ENCODE data around the gene CCND3.

The CCND3 gene

DNA sequence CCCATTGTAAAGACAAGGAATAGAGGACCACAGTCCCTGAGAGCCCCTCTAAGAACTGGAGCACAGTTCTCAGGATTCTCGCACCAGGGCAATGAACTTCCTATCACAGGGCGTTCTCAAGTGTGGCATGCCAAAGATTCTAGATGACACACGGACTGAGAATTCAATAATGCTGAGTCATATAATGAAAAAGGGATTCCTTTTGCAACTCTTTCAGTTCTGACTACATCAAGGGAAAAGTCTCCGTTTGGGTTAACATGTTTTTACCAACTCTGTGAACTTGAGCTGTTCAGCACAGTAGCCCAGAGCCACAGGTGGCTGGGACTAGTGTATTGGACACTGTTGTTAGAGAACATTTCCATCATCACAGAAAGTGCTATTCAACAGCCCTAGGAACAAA lies 24.1 kb downstream of the CCND3 start:
- DNase-seq = no peak

DNA sequence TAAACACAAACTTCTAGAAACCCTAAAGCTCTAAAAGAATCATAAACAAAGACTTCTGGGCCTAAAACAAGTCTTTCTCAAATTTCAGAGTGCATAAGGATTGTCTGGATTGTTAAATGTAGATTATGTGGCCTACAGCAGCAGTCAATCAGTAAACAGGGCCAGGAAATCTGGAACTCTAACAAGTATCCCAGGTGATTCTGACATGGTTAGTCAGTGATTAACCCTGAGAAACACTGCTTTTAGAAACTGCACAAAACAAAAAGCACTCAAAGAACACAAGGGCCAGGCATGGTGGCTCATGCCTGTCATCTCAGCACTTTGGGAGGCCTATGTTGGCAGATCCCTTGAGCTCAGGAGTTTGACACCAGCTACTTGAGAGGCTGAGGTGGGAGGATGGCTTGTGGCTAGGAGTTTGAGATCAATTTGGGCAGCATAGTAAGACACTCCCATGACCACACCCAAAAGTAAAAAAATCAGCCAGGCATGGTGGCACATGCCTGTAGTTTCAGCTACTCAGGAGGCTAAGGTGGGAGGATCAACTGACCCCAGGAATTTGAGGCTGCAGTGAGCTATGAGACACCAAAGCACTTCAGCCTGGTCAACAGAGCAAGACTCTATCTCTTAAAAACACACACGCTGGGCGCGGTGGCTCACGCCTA lies 26.6 kb downstream of the CCND3 start:
- no peak for DNase-seq

DNA sequence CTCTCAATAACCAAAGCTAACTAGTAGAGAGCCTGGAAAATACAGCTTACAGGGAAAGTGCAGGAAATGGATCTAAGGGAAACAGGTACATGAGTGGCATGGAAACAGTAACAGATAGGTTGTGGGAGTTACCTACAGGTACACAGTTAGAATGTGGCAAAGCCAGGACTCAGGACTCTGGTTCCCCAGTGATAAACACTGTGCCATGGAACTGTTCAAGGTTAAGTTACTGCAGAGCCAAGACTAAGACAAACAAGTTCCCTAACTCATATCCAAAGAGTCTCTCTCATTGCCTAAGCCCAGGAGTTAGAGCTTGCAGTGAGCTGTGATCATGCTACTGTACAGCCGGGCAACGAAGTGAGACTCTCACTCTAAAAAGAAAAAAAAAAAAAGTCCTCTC lies 27.3 kb downstream of the CCND3 start:
- DNase-seq = no peak

DNA sequence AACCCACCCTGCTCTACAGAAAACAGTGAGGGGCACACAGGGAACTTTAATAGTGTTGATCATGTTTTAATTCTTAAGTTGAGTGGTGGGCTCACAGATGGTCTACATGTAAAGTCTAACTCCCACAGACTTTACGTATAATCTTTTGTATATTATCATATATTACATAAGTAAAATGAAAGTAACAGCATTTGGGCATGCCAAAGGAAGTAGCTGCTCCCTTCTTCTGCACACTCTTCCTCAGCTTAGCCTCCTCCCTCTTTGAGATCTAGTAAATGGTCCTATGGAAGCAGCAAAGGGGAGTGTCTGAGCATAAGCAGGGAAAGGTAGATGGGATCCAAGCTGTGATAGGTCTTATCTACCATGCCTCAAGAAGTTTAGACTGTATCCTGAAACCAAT lies 31.9 kb downstream of the CCND3 start:
- no peak for DNase-seq

DNA sequence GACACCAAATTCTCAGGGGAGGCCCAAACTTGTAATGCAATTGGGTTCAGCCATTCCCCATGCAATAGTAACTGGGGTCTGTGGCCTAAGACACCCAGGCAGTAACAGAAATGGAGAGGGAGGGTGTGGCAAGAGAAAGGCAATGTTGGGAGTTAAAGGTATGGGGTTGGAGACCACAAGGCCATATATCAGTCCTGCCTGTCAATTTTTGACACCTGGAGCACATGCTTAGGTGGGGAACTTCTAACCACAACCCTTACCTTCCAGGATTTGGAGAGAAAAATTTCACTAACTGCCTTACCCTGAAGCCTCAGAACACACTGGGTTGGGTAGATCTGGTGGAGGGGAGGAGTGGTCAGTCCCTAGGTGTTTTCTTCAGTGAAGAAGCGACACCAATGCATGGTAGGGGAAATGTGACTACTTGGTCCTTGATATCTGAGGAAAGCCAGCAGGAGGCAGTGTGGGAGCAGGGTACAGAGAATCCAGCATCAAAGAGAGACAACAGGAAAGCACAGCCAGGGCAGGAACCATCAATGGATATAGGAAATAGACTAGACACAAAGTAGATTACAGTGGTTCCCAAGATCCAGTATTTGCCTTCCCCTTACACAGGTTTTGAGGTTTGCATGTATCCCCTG lies 39.6 kb downstream of the CCND3 start:
- DNase-seq = no peak

DNA sequence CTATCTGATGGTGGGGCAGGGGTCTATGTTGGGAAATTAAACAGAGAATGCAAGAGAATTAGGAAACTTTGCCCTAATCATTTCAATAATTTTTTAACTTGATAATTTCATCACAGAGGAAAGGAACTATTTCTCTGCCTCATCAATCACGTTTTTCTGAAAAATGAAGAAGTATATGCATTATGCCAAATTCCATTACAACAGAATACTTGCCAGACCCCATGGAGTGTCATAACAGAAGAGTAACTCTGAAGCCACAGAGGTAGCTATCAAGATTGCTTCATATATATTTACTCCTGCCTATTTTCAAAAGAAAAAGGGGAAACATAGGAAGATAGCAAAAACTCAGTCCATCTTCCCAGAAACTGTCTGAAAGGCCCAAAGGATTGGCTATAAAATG lies 40.7 kb downstream of the CCND3 start:
- DNase-seq = no peak

DNA sequence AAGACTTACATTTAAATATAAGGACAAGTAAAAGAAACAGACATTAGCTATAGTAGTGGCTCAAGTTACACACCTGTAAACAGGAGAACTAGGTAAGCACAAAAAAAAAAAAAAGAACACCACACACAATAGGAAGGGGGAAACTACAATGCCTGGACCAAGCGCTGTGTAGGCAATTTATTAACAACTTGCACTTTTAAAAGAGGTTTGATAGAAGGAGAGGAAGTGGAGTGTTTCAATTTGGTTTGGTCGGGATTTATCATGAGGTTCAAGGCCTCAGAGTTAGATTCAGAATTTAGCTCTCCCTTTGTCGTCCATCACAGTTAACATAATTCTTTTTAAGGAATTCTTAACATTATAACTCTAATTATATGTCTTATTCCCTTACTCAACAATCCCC lies 45.3 kb downstream of the CCND3 start:
- no peak for DNase-seq

DNA sequence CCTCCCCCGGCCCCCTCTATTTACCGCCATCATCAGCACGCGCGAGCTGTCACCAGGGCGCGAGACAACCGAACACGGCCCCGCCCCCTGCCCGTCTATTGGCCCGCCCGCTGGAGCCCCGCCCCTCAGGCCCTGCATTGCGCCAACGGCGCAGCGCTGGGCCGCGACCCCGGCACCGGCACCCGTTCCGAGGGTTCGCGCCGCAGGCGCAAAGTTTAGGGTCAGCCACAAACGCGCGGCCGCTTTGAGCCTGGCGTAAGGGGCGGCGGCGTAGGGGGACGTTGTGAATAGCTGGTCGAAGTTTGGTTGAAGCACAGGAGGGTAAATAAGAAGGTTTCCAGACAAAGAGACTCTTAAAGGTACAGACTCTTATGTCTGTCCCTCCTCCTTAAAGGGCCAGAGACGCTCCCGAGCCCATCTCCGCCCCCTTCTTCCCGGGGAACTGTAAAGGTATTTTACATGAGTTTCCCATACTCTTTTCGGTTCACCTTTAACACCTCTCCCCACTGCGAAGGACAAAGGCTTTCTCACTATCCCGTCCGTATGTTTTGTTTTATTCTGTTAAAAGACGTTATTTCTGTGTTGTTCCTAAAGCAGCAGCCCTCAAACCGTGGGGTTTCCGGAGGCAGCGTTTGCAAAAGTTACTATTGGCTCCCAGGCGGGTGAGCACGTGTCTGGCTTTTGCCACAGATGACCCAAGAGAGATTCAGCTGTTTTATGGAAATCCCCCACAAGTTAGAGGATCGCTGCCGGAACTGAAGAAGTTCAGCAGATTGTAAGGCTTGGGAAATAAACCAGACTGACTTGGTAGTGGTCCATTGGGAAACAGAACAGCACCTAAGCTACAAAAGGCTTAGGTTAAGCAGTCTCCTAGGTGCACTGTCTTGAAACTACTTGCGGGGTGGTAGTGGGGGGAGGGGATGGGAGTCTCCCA lies 46.0 kb downstream of the CCND3 start, which contains the start of gene USP49:
TSS of gene USP49 (minus strand) at position 76 of the 934 bp plus-strand sequence. CDS start 88,392 bp downstream, outside the sequence.
- peak; percentile 50 for DNase-seq

DNA sequence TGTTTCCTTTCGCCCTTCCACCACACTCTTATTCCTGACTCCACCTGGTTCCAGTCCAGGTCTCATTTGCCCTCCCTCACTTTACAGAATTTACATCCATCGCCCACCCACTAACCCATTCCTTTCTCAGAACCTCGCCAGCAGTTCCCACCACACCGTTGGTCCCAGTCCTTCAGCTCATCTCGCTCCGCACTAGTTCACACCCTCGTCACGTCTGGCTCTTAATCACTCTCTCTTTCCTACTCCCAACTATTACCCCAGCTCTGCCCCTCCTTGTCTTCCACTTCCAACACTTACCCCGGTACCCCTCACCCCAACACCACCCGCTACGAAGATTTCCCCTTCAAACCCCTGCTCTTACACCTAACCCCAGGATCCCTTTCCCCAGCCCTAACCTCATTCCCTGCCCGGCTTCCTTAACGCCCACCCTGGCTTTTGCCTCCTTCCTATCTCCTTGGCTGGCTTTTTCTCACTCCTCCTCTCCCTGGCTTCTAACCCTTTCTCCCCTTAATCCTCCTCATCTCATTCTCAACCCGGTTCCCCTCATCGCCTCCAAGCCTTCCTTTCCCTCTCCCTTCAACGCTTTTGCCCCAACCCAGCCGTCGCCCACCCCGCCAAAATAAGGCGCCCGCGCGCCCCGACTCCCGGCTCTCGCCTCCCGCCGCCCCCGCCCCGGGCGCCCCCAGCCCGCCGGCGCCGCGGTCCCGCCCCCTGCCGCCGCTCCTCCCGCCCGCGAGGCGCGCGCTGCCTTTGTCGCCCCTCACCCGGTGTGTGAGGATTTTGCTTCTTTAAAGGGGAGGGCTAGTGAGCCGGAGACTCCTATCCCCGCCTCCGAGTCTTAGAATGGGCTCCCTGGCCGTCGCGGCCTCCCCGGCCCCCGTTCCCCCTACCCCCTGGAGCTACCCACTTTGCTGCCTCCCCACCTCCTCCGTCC lies 47.0 kb downstream of the CCND3 start:
- DNase-seq = no peak

DNA sequence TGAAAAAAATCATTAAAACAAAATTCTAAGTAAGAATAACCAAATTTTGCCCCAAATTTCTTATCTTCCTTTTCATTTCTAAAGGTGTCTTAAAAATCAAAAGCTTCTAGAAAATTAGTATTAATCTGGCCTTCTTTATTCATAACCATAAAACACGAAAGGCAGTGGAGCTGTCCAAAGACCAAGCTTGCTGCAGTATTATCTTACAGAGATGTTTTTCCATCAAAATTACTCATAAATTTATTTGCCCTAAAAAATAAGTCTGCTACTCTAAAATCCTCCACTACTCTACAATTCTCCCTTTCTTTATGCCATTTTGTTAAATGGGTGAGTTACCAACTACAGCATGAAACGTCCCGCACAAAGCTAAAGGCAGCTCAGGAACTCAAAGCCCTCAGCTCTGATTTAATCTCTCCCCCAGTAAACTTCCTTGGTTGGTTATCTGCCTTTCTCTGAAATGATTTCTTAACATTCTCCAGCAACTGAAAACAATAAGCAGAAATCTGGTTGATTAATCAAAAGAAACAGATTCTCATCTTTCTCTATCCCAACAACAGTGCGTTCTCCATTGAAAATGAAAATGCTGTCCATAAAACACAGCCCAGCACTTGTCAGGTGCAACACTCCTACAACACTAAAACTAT lies 48.6 kb downstream of the CCND3 start:
- DNase-seq = no peak

DNA sequence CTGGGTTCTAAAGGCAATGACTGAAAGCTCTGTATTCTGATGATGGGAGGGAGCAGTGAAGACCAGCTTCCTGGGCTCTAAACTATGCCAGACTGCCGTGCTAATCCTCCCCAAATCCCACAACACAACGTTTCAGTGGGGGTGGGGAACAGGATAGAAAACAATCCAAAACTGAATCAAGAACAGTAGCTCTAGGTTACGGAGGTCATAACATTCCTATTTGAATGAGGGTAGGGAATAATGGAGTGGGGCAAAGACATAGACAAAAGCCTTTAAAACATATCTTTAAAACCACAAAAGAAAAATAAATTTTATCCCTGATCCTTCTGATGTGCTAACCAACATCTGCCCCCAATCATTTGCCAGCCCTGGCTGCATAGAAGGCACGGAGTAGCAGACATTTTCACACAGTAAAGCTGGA lies 54.3 kb downstream of the CCND3 start:
- DNase-seq = no peak

DNA sequence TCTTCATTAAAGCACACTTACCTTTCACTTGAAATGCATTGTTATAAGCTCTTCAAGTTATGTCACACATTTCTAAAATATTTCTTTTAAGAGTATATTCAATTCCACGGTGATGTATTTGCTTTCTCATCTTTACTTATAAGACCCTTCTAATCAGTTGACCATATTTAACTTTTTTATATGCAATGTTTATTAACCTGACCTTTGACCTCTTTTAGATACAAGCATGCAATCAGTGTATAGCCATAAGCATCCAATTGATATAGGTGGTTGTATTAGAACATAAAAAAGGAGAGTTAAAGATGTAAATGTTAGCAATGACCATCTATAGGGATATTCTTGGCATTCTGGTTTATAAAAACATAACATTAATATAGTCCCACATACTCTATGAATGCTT lies 55.7 kb downstream of the CCND3 start:
- DNase-seq = no peak

DNA sequence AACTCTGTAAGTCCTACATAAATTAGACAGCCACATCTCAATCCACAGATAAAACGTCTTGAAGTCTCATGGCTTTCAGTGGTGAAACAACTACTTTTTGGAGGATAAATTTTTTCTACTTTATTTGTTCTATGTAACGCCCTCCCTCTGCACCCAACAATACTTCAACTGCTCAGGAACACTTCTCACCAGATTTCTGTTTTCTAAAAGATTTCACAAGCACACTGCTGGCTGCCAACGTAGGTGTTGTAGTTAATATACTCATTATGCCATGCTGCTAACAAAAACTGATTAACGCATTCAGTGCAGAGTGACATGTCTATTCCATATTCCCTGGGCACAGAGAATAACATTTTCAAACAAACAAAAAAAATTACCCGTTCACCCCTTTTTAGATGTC lies 56.7 kb downstream of the CCND3 start:
- DNase-seq = no peak
